Rectal smooth muscle tissue (tissue), 1 donor: ENCODE data around the gene ENDOV.

ENCODE experiments used
- H3K27ac ChIP-seq: one replicate; pipeline ENCODE4 v1.7.0; 2013; ENCODE audit warnings: low read depth, low read length, inconsistent platforms
- H3K27me3 ChIP-seq: one replicate; pipeline ENCODE4 v1.7.0; 2013; ENCODE audit warnings: low read length; ENCODE audit not compliant: control insufficient read depth, insufficient read depth
- H3K36me3 ChIP-seq: one replicate; pipeline ENCODE4 v1.7.0; 2013; ENCODE audit warnings: low read length; ENCODE audit not compliant: control insufficient read depth, insufficient read depth
- H3K4me1 ChIP-seq: one replicate; pipeline ENCODE4 v1.7.0; 2013; ENCODE audit warnings: low read length; ENCODE audit not compliant: control insufficient read depth, insufficient read depth
- H3K4me3 ChIP-seq: one replicate; pipeline ENCODE4 v1.7.0; 2013; ENCODE audit warnings: low read length
- H3K9ac ChIP-seq: one replicate; pipeline ENCODE4 v1.7.0; 2013; ENCODE audit warnings: low read length

The ENDOV gene

DNA sequence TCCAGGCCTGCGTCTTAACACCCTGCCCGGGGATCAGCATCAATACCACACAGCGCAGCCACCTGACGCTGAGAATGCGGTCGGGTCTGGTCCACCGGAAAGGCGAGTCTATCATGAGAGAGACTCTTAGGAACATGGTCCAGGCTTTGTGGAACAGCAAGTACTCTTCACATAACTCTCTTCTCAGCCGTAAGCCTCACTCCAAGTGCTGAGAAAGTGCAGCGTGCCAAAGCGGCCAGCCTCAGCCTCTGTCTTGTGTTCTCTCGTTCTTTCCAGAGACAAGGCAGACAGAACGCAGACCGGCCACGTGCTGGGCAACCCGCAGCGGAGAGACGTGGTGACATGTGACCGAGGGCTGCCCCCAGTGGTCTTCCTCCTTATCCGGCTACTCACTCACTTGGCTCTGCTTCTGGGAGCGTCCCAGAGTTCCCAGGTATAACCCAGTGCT is 34.4 kb upstream of the ENDOV start:
- Histone ChIP-seq H3K4me3 (no peak overlapping the region), H3K4me1 (no peaks in the 10 kb centered on the region), H3K27me3 (no peaks in the 10 kb centered on the region), H3K27ac (no peak overlapping the region), H3K36me3 (peaks cover 69% of the 10 kb centered on the region), H3K9ac (no peak overlapping the region)

- no peak overlapping the region for H3K4me3 ChIP-seq
- no peak overlapping the region for H3K9ac ChIP-seq
- no peaks in the 10 kb centered on the region for H3K4me1 ChIP-seq
- H3K27ac ChIP-seq: no peak overlapping the region
- H3K36me3 ChIP-seq: peaks cover 65% of the 10 kb centered on the region
- H3K27me3 ChIP-seq: no peaks in the 10 kb centered on the region
These were observed 33.5 kb upstream of the ENDOV start for GRCh38 chr17:80381416-80381923.

DNA sequence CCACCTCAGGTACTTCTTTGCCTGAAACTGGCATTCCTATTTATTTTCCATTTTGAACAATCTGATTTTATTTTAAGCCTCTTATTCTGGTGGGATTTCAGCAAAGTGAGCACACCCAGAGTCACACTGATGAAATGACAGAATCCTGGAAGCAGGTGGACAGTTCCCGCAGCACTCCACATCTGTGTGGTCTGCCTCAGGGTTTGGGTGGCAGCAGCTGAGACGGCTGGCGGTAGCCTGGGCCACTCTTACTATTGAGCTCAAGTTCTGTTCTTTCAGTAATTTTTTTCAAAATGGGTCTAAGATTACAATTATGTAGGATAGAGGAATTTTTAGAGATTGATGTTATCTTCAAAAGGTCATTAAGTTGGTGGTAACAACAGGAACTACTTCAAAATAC is 32.5 kb upstream of the ENDOV start:
- no peak overlapping the region for H3K27ac ChIP-seq
- H3K4me1 ChIP-seq: no peaks in the 10 kb centered on the region
- H3K9ac ChIP-seq: no peak overlapping the region
- H3K4me3 ChIP-seq: no peak overlapping the region
- peaks cover 68% of the 10 kb centered on the region for H3K36me3 ChIP-seq
- H3K27me3 ChIP-seq: no peaks in the 10 kb centered on the region

DNA sequence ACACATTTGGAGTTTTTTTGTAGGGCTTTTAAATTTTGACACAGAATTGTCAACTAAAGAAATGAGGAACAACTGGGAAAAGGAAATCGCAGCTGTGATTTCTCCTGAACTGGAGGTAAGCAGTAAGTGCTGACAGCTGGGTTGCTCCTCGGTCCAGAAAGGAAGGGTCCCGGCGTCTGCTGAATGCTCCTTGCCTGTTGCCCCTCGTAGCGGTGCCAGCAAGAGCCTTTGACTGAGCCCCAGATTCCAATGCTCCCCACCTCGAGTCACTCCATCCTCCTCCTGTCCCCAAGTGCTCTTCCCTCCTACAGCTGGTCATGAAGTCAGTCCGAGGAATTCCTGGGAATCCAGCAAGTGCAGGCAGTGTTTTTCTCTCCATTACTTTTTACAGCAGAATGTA is 32.0 kb upstream of the ENDOV start:
- Histone ChIP-seq H3K9ac (no peak overlapping the region), H3K4me1 (no peaks in the 10 kb centered on the region), H3K27me3 (no peaks in the 10 kb centered on the region), H3K36me3 (peaks cover 65% of the 10 kb centered on the region), H3K27ac (no peak overlapping the region), H3K4me3 (no peak overlapping the region)

DNA sequence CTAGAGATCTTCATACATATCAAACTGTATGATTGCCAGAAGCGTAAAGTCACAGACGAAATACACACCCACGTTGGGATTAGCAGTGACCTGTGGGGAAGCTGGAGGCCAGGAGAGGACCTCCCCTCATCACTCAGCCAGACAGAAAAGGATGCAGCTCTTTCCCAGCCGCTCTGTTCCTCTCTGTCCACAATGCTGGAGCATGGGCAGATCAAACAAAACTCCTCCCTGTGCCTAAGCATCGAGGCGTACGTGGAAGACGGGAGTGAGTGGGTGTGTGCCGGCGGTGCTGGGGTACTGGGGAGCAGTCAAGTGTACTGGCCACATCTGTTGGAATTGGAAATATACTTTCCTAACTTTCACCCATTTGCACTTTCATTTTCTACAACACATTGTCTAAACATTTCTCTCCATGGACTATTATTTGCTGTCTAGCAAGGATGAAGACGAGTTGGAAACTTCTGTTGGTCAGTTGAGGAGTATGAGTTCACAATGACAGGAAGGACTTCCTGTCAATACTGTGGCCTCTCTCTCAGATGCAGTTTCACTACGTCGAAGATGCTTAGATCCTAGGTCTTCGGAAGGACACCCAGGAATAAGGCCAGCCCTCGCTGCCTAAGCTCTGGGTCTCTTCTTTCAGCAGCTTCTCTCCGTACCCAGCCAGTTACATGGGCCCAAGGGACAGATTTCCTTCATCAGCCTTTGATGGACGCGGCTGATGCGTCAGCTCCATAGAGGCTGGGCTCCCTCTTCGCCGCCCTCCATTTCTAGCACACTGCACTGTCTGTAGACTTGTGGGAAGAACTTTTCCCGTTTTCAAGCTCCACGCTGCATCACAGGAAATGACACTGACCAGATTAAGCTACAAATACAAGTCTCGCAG is 30.6 kb upstream of the ENDOV start:
- Histone ChIP-seq H3K36me3 (peaks cover 75% of the 10 kb centered on the region), H3K27me3 (no peaks in the 10 kb centered on the region), H3K4me1 (no peaks in the 10 kb centered on the region), H3K4me3 (no peak overlapping the region), H3K9ac (no peak overlapping the region), H3K27ac (no peak overlapping the region)

GRCh38 chr17:80385046-80385445 is 29.9 kb upstream of the ENDOV start:
- H3K27ac ChIP-seq: no peak overlapping the region
- no peaks in the 10 kb centered on the region for H3K27me3 ChIP-seq
- H3K4me3 ChIP-seq: no peak overlapping the region
- no peak overlapping the region for H3K9ac ChIP-seq
- H3K4me1 ChIP-seq: no peaks in the 10 kb centered on the region
- H3K36me3 ChIP-seq: peaks cover 76% of the 10 kb centered on the region

GRCh38 chr17:80386341-80386740 is 28.6 kb upstream of the ENDOV start:
- no peak overlapping the region for H3K27ac ChIP-seq
- H3K4me1 ChIP-seq: no peaks in the 10 kb centered on the region
- no peak overlapping the region for H3K4me3 ChIP-seq
- H3K36me3 ChIP-seq: peaks cover 71% of the 10 kb centered on the region
- H3K27me3 ChIP-seq: no peaks in the 10 kb centered on the region
- H3K9ac ChIP-seq: no peak overlapping the region

GRCh38 chr17:80387071-80387470 is 27.9 kb upstream of the ENDOV start:
- Histone ChIP-seq H3K36me3 (peaks cover 65% of the 10 kb centered on the region), H3K4me1 (no peaks in the 10 kb centered on the region), H3K27ac (no peak overlapping the region), H3K27me3 (no peaks in the 10 kb centered on the region), H3K4me3 (no peak overlapping the region), H3K9ac (no peak overlapping the region)

DNA sequence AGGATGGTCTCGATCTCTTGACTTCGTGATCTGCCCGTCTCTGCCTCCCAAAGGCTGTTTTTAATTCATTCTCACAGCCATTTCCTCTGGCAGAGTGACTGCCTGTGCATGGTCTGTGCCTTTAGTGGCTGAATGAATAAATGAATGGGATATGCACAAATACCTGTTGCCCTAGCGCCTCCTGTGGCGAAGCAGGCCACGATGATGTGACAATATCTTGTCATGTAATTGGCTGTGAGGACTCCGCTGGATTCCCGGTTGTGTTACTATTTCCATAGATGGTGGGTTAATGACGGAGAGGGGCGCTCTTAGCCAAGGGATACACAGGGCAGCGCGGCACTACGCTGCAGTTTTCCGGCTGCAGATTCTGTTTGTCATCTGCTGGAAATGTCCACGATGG is 26.8 kb upstream of the ENDOV start:
- Histone ChIP-seq H3K27ac (no peak overlapping the region), H3K36me3 (peaks cover 58% of the 10 kb centered on the region), H3K27me3 (no peaks in the 10 kb centered on the region), H3K4me3 (no peak overlapping the region), H3K4me1 (no peaks in the 10 kb centered on the region), H3K9ac (no peak overlapping the region)

DNA sequence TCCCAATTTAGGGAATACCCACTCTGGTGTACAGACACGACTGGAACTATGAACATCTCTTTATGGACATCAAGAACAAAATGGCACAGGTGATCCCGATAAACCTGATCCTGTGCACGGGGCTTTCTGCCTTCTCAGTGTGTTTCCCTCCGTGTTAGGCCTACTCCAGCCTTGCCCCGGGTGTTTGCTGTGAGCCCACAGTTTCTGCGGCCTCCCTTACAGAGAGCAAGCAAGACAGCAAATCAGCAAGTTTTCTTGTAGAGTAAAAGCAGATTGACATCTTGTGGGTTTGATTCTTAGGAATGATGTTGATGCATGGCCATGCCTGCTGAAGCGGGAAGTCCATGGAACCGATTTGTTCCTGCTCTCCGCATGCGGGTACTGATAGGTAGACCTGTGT is 26.4 kb upstream of the ENDOV start:
- H3K36me3 ChIP-seq: peaks cover 57% of the 10 kb centered on the region
- H3K9ac ChIP-seq: no peak overlapping the region
- no peaks in the 10 kb centered on the region for H3K27me3 ChIP-seq
- no peak overlapping the region for H3K27ac ChIP-seq
- no peaks in the 10 kb centered on the region for H3K4me1 ChIP-seq
- H3K4me3 ChIP-seq: no peak overlapping the region

DNA sequence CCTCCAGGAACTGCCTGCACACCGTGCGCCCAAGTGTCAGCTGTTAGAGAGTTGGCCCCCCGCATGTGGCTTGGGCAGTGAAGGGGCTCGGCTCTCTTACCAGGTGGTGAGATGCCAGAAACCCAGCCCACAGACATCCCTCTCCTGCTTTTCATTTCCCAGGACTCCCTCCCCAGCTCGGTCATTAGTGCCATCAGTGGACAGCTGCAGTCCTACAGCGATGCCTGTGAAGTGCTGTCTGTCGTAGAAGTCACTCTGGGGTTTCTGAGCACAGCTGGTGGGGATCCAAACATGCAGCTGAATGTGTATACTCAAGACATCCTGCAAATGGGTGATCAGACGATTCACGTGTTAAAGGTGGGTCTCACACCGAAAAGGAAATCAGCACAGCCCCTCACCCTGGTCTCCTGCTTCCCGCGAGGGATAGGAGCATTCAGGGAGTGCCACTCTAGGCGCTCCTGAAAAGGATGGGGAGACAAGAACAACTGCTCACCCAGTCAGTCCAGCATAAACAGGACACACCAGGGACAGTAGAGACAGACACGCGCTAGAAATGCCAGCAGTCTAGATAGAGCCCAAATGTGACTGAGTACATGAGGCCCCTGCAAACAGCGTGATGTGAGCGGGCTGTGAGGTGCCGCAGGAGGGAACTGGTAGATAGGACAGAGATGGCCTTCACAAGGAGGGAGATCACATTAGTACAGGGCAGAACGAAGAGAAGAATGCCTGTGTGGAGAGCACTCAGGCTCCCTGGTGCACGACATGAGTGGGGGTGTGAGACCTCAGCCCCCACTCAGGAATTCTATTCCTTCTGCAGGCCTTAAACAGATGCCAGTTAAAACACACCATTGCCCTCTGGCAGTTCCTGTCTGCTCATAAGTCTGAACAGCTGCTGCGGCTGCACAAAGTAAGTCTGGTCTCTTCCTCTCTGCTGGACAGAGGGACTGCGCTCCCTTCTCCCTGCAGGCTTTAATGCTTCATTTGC is 25.7 kb upstream of the ENDOV start:
- Histone ChIP-seq H3K27me3 (no peaks in the 10 kb centered on the region), H3K9ac (no peak overlapping the region), H3K4me3 (no peak overlapping the region), H3K27ac (no peak overlapping the region), H3K4me1 (no peaks in the 10 kb centered on the region), H3K36me3 (peaks cover 51% of the 10 kb centered on the region)

DNA sequence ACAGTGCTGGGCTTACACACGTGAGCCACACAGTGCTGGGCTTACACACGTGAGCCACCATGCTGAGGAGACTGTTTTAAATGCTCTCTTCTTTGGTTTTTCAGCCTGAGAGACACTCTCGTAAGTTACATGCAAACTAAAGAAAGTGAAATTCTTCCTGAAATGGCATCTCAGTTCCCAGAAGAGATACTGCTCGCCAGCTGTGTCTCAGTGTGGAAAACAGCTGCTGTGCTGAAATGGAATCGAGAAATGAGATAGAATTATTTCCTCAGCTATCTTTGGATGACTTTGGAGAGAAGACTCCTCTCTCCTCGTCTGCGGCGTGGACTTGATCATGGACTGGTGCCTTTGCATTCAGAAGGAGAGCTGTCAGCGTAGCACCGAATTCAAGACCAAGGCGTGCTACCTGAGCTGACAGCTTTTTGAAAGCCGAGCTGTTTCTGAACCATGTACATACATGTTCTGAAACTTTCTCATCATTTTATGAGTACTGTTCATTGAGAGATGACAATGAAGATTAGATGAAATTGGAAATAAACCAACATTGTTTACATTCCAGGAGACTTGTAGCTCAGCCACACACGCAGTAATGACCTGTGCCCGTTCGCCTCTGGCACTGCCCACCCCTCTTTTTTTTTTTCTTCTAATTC is 21.6 kb upstream of the ENDOV start:
- Histone ChIP-seq H3K9ac (no peak overlapping the region), H3K4me1 (no peaks in the 10 kb centered on the region), H3K4me3 (no peak overlapping the region), H3K27me3 (no peaks in the 10 kb centered on the region), H3K36me3 (peaks cover 31% of the 10 kb centered on the region), H3K27ac (no peak overlapping the region)
